ENCODE measurements around the gene DCUN1D2.
A peak's percentile ranks its signal among the peaks of the same experiment; 100 is the strongest.
"Not testable (repeated sequence)": the region's sequence is repeated elsewhere in the genome, so short reads cannot be mapped to it uniquely, and the experiment has no call there.

DCUN1D2 gene

DNA sequence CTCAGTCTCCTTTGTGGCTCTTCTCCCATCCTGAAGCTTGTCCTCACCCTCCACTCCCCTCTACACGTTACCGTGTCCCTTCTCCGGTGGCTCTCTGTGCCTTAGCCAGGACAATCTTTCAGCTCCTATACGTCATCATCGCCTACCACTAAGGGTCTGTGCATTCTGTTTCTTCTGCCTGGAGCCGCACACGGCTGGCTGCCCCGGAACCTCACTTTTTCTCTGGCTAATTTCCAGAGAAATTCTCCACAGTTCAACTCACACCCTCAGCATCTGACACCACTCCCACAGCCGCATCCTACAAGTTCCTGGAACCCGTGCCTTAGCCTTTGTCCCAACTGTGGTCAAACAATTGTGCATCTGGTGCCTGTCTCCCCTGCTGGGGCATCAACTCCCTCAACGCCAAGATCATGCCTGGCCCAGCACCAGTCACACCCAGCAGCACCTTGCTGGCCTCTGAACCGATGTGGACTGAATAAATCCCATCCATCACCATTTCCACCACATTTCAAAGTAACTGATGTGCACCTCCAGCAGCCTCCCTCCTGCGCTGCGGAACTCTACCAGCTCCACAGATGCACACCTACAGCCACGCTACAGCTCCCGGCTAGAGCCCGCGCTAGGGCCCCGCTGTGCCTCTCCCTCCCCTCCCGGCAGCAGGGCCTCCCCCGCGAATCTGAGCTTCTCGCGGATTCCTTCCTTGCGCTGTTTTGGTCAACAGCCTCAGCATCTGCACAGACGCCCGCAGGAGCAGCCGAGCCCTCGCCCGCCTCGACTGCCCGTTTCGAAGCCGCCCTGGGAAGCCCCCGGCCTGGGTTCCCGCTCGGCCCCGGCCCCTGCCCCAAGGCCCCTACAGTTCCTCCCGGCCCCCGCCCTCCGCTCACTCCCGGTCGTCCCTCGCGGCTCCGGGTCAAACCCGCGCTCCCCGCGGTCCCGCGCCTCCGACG, 689 bp downstream of the DCUN1D2 start:
- DNase-seq (ENCODE audit: low read depth): peak; percentile 12

DNA sequence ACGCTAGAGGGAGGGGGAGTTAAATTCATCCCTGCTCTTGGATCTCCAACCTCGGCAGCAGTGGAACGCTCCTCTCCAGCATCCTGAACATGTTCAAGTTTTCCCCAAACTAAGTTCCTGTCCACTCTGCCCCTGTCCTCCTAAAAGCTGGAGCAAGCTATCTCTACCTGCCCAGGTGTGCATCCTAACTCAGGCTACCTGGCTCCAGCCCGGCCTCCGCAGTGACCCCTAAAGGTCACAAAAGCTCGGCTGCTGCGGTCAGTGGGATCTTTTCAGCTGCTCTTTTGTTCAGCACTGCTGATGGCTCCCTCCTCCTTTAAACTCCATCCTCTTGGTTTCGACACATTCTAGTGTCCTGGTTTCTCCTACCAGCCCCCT, 1.4 kb downstream of the DCUN1D2 start:
- no peak for DNase-seq (ENCODE audit: low read depth)

DNA sequence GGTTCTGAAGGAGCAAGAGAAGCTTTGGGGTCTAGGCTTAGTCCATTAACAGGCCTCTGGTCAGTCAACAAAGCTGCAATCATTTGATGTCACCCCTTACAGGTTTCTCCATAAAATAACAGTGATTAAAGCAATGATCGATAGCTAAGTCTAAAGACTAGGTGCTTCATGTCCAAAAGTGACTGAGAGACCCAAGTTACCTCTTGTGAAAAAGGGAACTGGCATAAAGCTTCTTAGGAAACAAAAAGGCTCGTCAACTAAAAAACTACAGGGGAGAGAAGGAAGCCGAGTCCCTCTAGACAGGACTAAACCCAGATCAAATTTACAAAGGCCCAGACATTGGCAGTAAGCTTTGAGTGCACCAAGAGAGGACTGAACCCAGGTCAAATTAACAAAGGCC, 2.2 kb downstream of the DCUN1D2 start:
- no peak for DNase-seq (ENCODE audit: low read depth)

DNA sequence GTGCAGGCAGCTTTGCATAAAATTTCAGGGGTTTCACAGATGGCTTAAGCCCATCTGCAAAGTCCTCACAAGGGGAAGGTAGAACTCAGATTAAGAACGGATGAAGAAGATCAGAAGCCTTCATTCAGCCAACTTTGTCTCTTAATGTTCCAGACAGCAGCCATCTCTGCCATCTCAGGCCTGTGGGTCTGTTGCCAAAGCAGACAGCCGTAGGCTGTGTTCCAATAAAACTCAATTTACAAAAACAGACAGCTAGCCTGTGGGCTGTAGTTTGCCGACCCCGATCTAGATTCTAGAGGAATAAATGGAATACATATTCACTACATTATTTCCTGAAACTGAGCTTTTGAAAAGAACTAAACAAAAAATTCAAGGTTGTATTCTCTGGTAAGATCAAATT, 3.8 kb downstream of the DCUN1D2 start:
- no peak for DNase-seq (ENCODE audit: low read depth)

DNA sequence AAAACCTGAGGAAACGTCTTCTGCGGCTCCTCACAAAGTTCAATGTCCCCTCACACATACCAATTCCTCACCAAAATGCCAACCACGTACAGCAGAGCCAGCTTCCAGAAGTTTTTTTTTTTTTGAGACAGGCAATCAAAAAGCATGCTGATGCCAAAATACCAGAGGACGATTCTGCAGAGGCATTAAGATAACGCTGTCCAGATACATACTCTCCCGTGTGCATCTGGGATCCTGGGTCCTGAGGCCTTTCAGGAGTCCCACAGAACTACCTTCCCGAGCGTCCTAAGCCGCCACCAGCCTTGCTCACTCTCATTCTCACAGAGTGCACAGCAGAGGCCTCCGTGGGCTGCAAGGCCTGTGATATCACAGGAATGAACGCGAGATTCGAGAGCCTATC, 5.0 kb downstream of the DCUN1D2 start:
- DNase-seq (ENCODE audit: low read depth): no peak

DNA sequence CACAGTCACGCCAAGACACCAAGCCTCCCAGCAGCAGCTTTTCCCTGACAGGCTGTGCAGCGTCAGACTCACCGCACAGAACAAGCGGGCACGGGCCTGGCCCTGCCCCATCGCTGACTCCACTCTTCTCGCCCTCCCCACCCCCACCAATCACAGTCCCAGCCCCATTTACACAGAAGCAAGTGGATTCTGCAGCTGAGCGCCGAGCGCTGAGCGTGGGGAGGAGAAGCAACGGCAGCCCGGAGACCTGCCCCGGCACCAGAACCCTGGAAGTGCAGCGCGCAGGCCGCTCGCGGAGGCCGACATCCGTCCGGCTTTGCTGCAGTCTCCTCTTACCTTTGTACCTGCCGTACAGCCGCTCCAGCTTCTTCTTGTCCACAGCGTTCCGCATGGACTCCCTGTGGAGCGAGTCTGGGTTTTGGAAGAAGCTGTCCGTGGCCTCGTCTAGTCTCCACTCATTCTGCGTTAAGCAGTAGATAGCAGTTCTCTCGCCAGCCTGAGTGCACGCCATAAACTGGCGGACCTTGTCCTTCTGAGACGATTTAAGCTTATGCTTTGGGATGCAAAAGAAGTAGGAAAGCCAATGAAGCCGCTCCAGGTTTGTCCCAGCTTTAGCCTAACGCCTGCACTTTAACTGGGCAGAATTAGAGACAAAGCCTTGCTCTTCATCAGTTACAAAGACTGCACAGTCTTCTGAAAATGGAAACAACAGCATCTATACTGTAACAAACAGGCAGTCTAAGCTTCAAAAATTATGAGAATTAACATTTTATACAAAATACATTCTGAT, 6.8 kb downstream of the DCUN1D2 start:
- no peak for DNase-seq (ENCODE audit: low read depth)

DNA sequence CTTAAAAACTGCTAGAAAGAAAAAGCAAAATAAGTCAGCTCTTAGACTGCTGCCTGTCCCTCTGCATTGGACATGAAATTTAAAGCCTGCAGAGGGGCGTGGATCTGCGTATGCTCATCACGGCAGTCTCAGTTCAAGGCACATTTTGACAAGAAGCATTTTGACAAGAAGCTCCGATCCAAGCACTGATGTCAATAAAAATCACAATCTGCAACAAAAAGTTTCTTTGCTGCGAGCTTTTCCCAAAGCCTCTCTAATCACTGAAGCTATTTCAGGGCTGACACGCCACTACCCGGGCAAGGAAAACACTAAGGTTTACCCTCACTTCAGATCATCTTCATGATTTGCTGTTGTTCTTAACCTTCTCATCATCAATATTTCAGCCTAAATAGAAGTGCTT, 7.4 kb downstream of the DCUN1D2 start:
- no peak for DNase-seq (ENCODE audit: low read depth)

DNA sequence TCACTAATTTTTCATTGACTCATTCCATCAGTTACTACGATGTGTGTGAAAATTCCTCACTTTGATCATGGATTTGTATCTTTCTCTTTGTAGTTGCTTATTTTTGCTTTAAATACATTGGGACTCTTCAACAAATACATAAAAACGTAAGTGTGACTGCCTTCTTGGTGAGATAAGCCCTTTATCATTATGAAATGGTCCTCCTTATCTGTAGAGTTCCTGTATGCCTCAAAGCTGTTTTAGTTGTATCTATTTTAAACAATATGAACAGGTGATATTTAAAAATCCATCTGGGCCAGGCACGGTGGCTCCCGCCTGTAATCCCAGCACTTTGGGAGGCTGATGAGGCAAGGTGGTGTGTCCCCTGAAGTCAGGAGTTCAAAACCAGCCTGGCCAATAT, 11.3 kb downstream of the DCUN1D2 start:
- no peak for DNase-seq (ENCODE audit: low read depth)

DNA sequence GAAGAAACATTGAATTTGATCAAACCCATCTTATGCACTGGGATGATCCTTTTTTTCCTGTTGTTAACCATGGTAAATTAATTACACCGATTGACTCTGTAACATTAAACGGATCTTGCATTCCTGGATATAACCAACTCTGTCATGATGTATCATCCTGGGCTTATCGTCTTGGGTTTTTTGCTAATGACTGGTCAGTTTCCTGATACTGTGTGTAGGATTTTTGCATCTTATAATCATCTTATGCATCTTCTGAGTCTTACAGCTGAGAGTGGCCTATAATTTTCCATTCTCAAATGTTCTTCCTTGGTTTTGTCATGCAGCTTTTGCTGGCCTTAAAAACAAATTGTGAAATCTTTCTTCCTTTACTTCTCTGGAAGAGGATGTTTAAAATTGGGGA, 12.8 kb downstream of the DCUN1D2 start:
- DNase-seq (ENCODE audit: low read depth): no peak

DNA sequence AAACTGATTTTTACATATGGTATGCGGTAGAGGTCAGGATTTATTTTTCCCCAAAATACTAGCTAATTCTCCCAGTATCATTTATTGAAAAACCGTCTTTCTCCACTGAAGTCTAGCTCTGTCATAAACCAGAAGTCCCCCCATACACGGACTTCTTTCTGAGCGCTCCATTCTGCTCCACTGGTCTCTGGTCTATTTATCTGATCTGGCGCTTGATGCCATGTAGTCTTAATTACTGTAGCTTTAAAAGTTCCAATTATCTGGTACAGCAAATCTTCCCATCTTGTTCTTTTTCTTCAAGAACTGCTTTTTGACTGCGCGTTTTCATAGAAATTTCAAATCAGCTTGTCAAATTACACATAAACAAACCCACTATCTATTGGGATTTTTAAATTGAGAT, 13.7 kb downstream of the DCUN1D2 start:
- DNase-seq (ENCODE audit: low read depth): no peak

DNA sequence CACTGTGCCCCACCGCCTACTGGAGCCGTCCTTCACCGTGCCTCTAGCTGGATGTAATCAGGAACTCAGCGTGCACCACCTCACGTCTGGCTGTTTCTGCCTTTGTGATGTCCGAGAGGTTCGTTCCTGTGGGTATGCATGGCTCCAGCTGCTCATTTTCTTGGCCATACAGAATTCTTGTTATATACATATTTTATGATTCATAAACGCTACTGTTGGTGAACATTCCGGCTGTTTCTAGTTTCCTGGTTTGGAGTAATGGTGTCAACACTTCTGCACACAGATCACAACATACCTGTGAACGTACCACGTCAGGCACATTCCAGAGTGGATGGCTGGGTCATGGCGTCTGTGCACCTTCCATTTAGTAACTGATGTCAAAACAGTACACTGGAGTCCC, 14.6 kb downstream of the DCUN1D2 start:
- no peak for DNase-seq (ENCODE audit: low read depth)

DNA sequence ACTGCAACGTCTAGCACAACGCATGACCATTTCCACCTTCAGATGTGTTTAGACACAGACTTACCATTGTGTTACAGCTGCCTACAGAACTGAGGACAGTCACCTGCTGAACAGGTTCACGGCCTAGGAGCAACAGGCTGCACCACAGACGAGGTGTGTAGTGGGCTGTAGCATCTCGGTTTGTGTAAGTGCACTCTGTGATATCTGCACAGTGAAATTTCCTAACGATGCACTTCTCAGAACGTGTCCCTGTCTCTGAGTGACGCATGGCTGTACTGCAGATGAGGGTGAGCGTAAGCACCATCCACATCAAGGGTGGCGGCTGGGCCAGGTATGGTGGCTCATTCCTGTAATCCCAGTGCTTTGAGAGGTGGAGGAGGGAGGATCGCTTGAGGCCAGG, 15.2 kb downstream of the DCUN1D2 start:
- no peak for DNase-seq (ENCODE audit: low read depth)

DNA sequence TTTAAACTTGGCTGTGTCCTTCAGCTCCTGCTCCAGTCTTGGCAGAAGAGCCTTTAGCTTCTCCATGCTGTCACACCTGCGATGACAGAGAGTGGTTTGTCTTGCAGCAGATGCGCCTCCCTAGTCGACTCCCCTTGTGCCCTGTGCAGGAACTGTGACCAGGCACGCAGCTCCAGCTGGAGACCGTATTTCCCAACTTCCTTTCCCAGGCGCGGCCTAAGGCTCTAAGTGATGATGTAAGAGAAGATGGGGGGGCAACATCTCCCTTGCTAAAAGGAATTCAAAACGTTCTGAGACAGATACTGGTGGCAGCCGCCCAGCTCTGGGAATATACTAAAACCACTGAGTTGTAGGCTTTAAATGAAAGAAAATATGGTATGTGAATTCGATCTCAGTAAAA, 16.3 kb downstream of the DCUN1D2 start:
- DNase-seq (ENCODE audit: low read depth): peak; percentile 66

DNA sequence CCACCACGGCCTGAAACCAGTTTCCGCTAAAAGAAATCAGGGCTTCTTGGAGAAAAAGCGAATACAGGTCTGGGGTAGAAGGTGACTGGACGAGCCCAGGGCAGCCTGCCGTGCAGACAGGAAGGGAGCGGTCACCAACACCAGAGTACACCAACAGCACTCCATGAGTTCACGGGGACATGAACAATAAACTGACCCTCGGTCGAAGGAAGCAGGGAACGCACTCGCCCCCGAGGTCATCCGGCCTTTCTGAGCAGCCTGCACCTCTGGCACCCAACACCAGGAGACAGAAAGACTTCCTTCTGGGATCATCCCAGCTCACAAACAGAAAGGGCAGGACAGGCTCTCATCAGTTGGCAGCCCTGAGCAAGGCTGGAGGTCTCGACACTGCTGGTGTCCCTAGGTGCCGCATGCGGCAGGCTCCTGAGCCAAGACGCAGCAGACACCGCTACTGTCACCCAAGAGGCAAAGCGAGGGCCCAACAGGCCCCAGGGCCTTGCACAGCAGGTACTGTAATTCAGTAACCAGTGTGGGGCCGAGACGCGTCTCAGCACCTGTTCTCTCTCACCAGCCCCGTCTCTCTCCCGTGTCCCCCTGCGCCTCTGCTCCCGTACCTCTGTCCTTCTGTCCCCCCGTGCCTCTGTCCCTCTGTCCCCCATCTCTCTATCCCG, 18.0 kb downstream of the DCUN1D2 start:
- DNase-seq (ENCODE audit: low read depth): no peak

DNA sequence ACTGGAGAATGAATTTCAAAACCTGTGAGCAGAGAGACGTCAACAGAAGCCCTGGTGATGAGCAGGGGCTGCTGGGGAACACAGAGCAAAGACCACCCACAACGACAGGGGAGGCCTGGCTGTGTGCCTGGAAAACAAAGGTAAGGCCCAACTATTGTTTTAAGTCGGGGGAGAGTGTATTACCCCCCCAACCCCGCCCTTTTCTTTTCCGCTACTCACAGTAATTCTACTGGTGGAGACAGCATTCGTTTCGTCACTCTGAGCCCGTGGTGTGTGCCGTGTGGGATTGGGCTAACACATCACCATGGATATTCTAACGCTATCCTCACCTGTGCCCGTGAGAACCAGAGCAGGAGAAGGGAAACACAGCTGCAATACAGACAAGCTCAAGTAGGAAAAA, 18.7 kb downstream of the DCUN1D2 start:
- no peak for DNase-seq (ENCODE audit: low read depth)

DNA sequence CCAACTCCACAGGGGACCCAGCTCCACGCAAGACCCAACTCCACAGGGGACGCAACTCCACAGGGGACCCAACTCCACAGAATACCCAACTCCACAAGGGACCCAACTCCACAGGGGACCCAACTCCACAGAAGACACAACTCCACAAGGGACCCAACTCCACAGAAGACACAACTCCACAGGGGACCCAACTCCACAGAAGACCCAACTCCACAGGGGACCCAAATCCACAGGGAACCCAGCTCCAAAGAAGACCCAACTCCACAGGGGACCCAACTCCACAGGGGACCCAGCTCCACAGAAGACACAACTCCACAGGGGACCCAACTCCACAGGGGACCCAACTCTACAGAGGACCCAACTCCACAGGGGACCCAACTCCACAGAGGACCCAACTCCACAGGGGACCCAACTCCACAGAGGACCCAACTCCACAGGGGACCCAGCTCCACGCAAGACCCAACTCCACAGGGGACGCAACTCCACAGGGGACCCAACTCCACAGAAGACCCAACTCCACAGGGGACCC, 19.8 kb downstream of the DCUN1D2 start:
- DNase-seq (ENCODE audit: low read depth): not testable (repeated sequence)

DNA sequence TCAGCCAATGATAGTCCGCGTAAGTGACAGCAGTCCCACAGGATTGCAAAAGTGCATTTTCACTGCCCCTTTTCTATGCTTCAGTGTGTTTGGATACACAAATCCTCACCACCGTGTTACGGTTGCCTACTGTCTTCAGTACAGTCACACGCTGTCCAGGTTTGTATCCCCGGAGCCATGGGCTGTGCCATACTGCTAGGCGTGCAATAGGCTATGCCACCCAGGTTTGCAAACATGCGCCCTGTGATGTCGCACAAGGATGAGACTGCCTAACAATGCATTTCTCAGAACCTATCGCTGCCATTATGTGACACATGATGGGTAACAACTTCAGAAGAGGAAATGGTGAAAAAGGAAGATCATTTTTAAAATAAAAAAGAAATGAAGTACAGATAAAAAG, 20.4 kb downstream of the DCUN1D2 start:
- DNase-seq (ENCODE audit: low read depth): no peak

DNA sequence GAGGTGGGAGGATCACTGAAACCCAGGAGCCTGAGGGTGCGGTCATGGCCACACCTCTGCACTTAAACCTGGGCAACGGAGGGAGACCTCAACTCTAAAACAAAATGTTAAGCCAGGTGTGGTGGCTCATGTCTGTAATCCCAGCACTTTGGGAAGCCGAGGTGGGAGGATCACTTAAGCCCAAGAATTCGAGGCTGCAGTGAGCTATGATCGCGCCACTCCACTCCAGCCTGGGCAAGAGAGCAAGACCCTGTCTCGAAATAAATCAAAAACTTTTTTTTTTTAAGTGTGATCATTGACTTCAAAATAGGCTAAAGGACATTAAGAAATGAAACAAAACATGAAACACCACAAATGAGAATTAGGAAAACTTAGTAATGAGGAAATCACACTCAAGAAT, 20.9 kb downstream of the DCUN1D2 start:
- DNase-seq (ENCODE audit: low read depth): no peak

DNA sequence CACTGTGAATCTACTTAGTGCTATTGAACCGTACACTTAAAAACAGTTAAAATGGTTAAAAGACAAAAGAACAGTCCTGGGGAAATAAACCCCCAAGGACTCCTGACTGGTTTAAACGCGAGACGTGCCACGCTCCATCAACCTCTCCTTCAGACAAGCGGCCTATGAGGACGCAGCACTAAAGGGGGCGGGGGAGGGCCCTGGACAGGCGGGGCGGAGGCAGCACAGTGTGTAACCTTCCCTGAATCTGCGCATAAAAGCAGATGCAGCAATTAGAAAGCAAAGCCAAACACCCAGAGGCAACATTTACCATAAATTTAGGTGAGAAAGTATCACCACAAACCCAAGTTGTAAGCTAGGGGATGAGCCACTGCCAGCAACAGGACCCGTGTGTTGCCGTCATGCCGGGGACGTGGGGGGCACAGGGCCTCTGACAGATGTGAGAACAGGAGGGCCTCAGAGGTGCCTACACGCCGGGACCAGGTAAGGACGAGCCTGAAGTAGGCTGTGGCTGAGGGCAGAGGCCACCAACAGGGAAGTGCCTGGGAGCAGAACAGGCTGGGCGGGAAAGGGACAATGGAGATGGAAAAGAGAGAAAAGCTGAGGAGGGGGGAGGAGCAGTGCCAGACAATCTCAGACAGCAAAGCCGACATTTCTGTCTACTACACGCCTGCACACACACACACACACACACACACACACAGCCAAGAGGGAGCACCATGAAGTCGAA, 21.9 kb downstream of the DCUN1D2 start:
- no peak for DNase-seq (ENCODE audit: low read depth)

DNA sequence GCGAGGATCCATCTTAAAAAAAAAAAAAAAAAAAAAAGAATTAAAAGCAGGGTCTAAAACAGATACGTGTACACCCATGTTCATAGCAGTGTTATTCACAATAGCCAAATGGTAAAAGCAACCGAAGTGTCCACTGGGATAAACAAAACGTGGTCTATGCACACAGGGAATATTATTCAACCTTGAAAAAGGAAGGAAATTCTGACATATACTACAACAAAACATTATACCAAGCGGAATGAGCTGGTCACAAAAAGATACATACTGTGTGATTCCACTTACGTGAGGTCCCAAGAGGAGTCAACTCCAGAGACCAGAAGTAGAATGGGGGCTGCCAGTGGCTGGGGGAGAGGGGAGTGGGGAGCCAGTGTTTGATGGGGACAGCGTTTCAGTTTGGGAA, 22.5 kb downstream of the DCUN1D2 start:
- no peak for DNase-seq (ENCODE audit: low read depth)

DNA sequence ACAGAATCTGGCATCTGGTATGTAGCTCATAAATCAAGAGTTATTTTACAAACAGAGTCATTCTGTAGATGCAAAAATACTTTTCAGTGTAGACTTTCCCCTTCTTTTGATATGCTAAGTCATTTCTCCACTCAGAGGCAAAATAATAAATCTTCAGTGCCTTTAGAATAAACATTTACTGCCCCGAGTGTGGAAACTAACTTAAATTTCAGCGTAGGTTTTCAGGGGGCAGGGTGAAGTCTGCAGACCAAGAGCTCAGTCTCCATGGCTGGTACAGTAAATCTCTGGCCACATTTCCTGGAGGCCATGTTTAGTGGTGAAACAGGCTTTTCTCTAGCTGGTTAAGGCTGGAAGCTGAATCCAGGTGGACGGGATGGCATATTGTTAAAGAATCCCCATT, 24.1 kb downstream of the DCUN1D2 start:
- DNase-seq (ENCODE audit: low read depth): no peak

DNA sequence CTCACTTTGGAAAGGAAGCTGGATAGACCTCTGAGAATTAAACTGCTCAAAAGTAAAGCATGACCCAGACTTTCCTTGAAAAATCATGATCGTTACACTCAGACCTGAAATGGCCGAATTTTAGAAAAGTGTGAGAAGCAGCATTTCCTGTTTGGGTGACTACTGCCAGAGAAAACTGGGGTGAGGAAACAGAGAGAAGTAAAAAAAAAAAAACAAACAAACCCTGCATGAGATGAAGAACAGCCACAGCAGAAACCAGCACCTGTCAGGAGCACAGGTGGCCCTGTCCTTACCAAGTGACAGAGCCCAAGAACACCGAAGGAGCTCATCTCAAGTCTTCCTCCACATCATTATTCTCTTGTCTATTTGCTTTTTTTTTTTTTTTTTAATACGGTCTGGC, 25.2 kb downstream of the DCUN1D2 start:
- no peak for DNase-seq (ENCODE audit: low read depth)

All from GM04504 (cell line).